GM12878 (cell line): ENCODE results near the gene STK11. TPM values are rescaled to one million over a fixed set of nuclear protein-coding genes. Genes with fewer than 3 reads are reported as not detected.

ENCODE experiments used
- ATAC-seq: fragments of 200-7000 bp; cut with Tn5 transposase; 3 replicates; pipeline ENCODE4 v1.9.1; 2020; ENCODE audit warnings: mild to moderate bottlenecking, moderate library complexity
- BruUV-seq: library from RNA; stranded (reverse); fragments of 400-500 nt; replicated peaks from 2 replicates; lab custom pipeline; 2021; lab: Mats Ljungman, UMichigan
- CTCF ChIA-PET: fragments of 300-600 bp; sonication (Branson Sonifier 250); formaldehyde crosslinking; extraction: SDS; loops from one replicate; lab custom pipeline; 2021; ENCODE audit warnings: inconsistent platforms; lab: Yijun Ruan, JAX
- POLR2A ChIA-PET: fragments of 350-600 bp; formaldehyde crosslinking; extraction: SDS; loops from one replicate; lab custom pipeline; 2021; ENCODE audit warnings: inconsistent platforms; lab: Charles Lee
- RAD21 ChIA-PET: fragments of 300-600 bp; sonication (Branson Sonifier 250); formaldehyde crosslinking; loops from one replicate; lab custom pipeline; 2023; ENCODE audit warnings: antibody characterized with exemption; ENCODE audit not compliant: unreplicated experiment; lab: Charles Lee
- SMC1A ChIA-PET: fragments of 300-600 bp; sonication (Branson Sonifier 250); formaldehyde crosslinking; loops from one replicate; lab custom pipeline; 2023; ENCODE audit not compliant: unreplicated experiment, uncharacterized antibody; lab: Charles Lee
- DNase-seq: peaks from one replicate; pipeline ENCODE4 v3.0.0-alpha.2; 2011; ENCODE audit warnings: low read depth, low spot score
- FAIRE-seq: peaks from 3 replicates; lab custom pipeline; 2011; peaks lifted over from hg19 to GRCh38; lab: Jason Lieb, UNC
- H2AFZ ChIP-seq: 2 replicates; pipeline ENCODE4 v1.6.0; 2011; ENCODE audit warnings: low read depth, low read length, control low read depth; ENCODE audit not compliant: control insufficient read depth
- H3K27ac ChIP-seq: 2 replicates; pipeline ENCODE4 v1.5.1; 2011; ENCODE audit warnings: control low read depth; ENCODE audit not compliant: control insufficient read depth, insufficient read depth
- H3K27me3 ChIP-seq, 2 experiments: replicated peaks in 1 of 2; 2 replicates each; pipeline versions ENCODE4 v1.6.0 to v1.6.1; 2011; ENCODE audit warnings: low read length in 1 of 2; ENCODE audit not compliant: control insufficient read depth in 2 of 2, insufficient read depth in 2 of 2
- H3K36me3 ChIP-seq, 2 experiments: 2 replicates each; pipeline ENCODE4 v1.5.1; 2011; ENCODE audit warnings: low read length in 1 of 2; ENCODE audit not compliant: control insufficient read depth in 2 of 2, insufficient read depth in 2 of 2
- H3K4me1 ChIP-seq: 2 replicates; pipeline ENCODE4 v1.6.1; 2011; ENCODE audit warnings: mild to moderate bottlenecking, low read length, moderate library complexity, mixed read lengths; ENCODE audit not compliant: control insufficient read depth, insufficient read depth
- H3K4me2 ChIP-seq: 2 replicates; pipeline ENCODE4 v1.6.0; 2011; ENCODE audit warnings: control low read depth; ENCODE audit not compliant: control insufficient read depth, insufficient read depth
- H3K4me3 ChIP-seq: fragments of 200-600 bp; sonication (generic); 2 replicates; pipeline ENCODE4 v1.5.1; 2016
- H3K79me2 ChIP-seq: 2 replicates; pipeline ENCODE4 v1.6.0; 2011; ENCODE audit warnings: low read length; ENCODE audit not compliant: control insufficient read depth, insufficient read depth
- H3K9ac ChIP-seq: 2 replicates; pipeline ENCODE4 v1.8.0; 2011; ENCODE audit warnings: low read length, control low read depth, mixed read lengths; ENCODE audit not compliant: control insufficient read depth, insufficient read depth
- H3K9me3 ChIP-seq: replicated peaks from 3 replicates; pipeline ENCODE4 v1.5.1; 2011; ENCODE audit warnings: mild to moderate bottlenecking, low read length; ENCODE audit not compliant: control insufficient read depth, insufficient read depth
- H4K20me1 ChIP-seq: 2 replicates; pipeline ENCODE4 v1.6.0; 2011; ENCODE audit not compliant: control insufficient read depth, insufficient read depth
- BCL11A ChIP-seq: IDR thresholded peaks from 2 replicates; pipeline ENCODE4 v1.6.1; 2011; ENCODE audit warnings: low read depth, low read length
- CBFB ChIP-seq: IDR thresholded peaks from 2 replicates; pipeline ENCODE4 v1.6.1; 2016; ENCODE audit warnings: antibody characterized with exemption, low read depth
- KAT2A ChIP-seq: conservative IDR thresholded peaks from 2 replicates; pipeline ENCODE4 v1.6.1; 2011; ENCODE audit warnings: low read depth, low read length; ENCODE audit not compliant: control insufficient read depth
- NRF1 ChIP-seq: conservative IDR thresholded peaks from 2 replicates; pipeline ENCODE4 v1.6.1; 2011; ENCODE audit warnings: mild to moderate bottlenecking, low read depth, low read length, improper control_type of control experiment
- RB1 ChIP-seq: fragments of 450-650 bp; formaldehyde crosslinking; IDR thresholded peaks from 2 replicates; pipeline ENCODE4 v1.6.1; 2017; ENCODE audit warnings: mild to moderate bottlenecking, borderline replicate concordance
- SMAD5 ChIP-seq: IDR thresholded peaks from 2 replicates; pipeline ENCODE4 v1.6.1; 2016; ENCODE audit warnings: antibody characterized with exemption, low read depth
- SUZ12 ChIP-seq: fragments of 200-600 bp; sonication (generic); IDR thresholded peaks from one replicate; pipeline ENCODE4 v1.6.1; 2018; ENCODE audit warnings: antibody characterized with exemption, mild to moderate bottlenecking; ENCODE audit not compliant: unreplicated experiment
- ZNF207 ChIP-seq: fragments of 450-650 bp; IDR thresholded peaks from 2 replicates; pipeline ENCODE4 v1.6.1; 2014; ENCODE audit warnings: antibody characterized with exemption, mild to moderate bottlenecking, borderline replicate concordance
- ZNF687 ChIP-seq: fragments of 450-650 bp; IDR thresholded peaks from 2 replicates; pipeline ENCODE4 v1.6.1; 2017; ENCODE audit warnings: mild to moderate bottlenecking, moderate library complexity
- WGBS: methylation state at CpG from one replicate; pipeline ENCODE4 v1.1.6; 2016; ENCODE audit warnings: low lambda C conversion rate; ENCODE audit not compliant: insufficient replicate concordance, insufficient coverage; ENCODE audit errors: missing lambda C conversion rate; 5-methylcytosine and 5-hydroxymethylcytosine counted together
- in situ Hi-C: fragments of 300-500 bp; cut with MboI; formaldehyde crosslinking; loops from 9 replicates; pipeline ENCODE4 v1.14.3; 2018; ENCODE audit warnings: mixed read lengths
- intact Hi-C: fragments of 100-400 bp; cut with micrococcal nuclease; formaldehyde crosslinking; loops from one replicate; pipeline ENCODE4 v1.14.2; 2022; ENCODE audit not compliant: unreplicated experiment
- polyA plus RNA-seq, 11 experiments: library from polyadenylated mRNA; depleted of rRNA in 4 of 11; unstranded in 6 of 11; stranded (reverse) in 5 of 11; fragments of >200 nt; fragmentation: Nextera tagmentation in 4 of 11; fragmentation: Illumina TruSeq in 1 of 11; extraction: Ambion mirVana in 4 of 11; extraction: Trizol in 1 of 11; gene quantifications; 1 replicate in 1 of 11; 2 replicates in 10 of 11; pipeline versions ENCODE4 v1.2.1 to v1.2.3, GENCODE V29; 2011 to 2016; ENCODE audit warnings: inconsistent platforms in 2 of 11, missing spikeins in 2 of 11, low read depth in 1 of 11
- total RNA-seq, 4 experiments: library from RNA; depleted of rRNA in 3 of 4; stranded (reverse); fragments of >200 nt in 3 of 4; fragmentation: Illumina TruSeq in 1 of 4; extraction: Trizol in 1 of 4; gene quantifications; 2 replicates each; pipeline versions ENCODE4 v1.2.1 to v1.2.3, GENCODE V29; 2013 to 2021

The STK11 gene
- total and polyA plus RNA-seq, 10 of the 15 experiments (the other 5 are each of a cell fraction or from before 2014, with no cell fraction given): 0.33 to 71.0 (median 23.8) TPM

DNA sequence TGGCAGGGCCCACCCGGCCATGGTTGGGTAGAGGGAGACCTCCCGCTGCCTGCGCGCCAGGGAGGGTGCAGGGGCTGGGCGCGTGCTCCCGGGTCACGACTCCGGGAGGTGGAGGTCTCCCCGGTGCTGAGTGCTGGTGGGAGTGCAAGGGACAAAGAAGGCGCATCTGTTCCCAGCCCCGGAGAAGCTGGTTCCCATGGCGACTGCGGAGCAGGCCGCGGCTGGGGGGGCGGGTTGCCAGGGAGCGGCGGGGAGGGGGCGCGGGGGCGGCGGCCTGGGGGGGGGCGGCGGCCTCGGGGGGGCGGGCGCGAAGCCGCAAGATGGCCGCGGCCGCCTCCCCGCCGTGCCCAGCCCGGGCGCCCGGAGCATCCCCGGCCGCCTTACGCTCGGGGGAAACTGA, 31.0 kb downstream of the STK11 start:
- RAD21 ChIA-PET: interaction anchor here (0.6 kb wide), 1 partner anchor 123 kb away, joined by 3 read pairs; no protein-coding TSS in a partner anchor
- no peak for FAIRE-seq
- no TSS peak for BruUV-seq
- H3K27ac ChIP-seq: no peak overlapping the region
- no peaks in the 10 kb centered on the region for H3K36me3 ChIP-seq
- H3K9me3 ChIP-seq: no peaks in the 10 kb centered on the region; the same call in 2 of the 3 replicates
- no peaks in the 10 kb centered on the region for H3K79me2 ChIP-seq
- POLR2A ChIA-PET: interaction anchor here (0.6 kb wide), 1 partner anchor 150 kb away, joined by 3 read pairs; no protein-coding TSS in a partner anchor
- no peak overlapping the region for H3K9ac ChIP-seq
- intact Hi-C loops (no loop called here), in situ Hi-C loops (no loop called here)
- H3K4me3 ChIP-seq: no peak overlapping the region
- H3K4me1 ChIP-seq: peaks cover 8% of the 10 kb centered on the region; the same call in 1 of the 2 replicates
- no peak for ATAC-seq
- H2AFZ ChIP-seq: no peak overlapping the region
- H3K4me2 ChIP-seq: 0 out of 2 replicates have a peak overlapping the region, but pooled peaks have one; percentile 15
- WGBS: 5% methylated on average over 12 of the region's 42 CpGs
- H3K27me3 ChIP-seq: peaks cover 0 to 10% of the 10 kb centered on the region in 2 experiments; a peak in 3 of 4 replicates
- TF ChIP-seq SUZ12 (no peak), KAT2A (no peak), RB1 (no peak), CBFB (no peak), NRF1 (no peak), ZNF687 (no peak), ZNF207 (no peak), SMAD5 (no peak), BCL11A (no peak)
- SMC1A ChIA-PET: no interaction called here
- CTCF ChIA-PET: no interaction called here
- DNase-seq: no peak
- no peaks in the 10 kb centered on the region for H4K20me1 ChIP-seq
